PFSK-1 (cell line): Measurements from ENCODE around the gene AIG1.

Experiments
- POLR2AphosphoS5 ChIP-seq: IDR thresholded peaks from 2 replicates; pipeline ENCODE4 v1.6.1; 2012; ENCODE audit warnings: low read depth, mild to moderate bottlenecking, control low read depth, low read length, moderate library complexity
- REST ChIP-seq, 2 experiments: IDR thresholded peaks; 2 replicates each; pipeline versions ENCODE4 v1.6.1 to v1.8.0; 2011 to 2012; ENCODE audit warnings: low read depth in 2 of 2, low read length in 2 of 2, control low read depth in 1 of 2, inconsistent platforms in 1 of 2, mild to moderate bottlenecking in 1 of 2, moderate library complexity in 1 of 2; ENCODE audit not compliant: insufficient read depth in 1 of 2
- SIN3A ChIP-seq: IDR thresholded peaks from 2 replicates; pipeline ENCODE4 v1.6.1; 2012; ENCODE audit warnings: mild to moderate bottlenecking, low read length, moderate library complexity, borderline replicate concordance; ENCODE audit not compliant: insufficient read depth
- TAF1 ChIP-seq: IDR thresholded peaks from 2 replicates; pipeline ENCODE4 v1.6.1; 2012; ENCODE audit warnings: low read length, control low read depth, borderline replicate concordance; ENCODE audit not compliant: insufficient read depth

DNA sequence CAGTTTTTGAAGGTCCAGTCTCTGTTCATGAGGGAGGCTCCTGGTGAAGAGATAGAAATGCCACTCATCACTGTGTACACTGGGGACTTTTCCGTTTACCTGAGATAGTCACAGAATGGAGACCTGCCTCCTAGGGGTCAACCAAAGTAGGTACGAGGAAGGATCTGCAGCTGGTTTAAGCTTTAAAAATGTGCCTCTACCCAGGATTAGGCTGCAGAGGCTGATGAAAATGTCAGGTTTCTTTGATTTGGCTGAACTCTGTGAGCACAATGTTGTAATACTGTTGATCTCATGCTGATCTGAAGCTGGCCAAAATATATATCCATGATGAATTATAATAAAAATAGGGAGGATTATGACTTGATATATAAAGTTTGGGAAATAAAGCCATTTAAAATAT is 207.1 kb downstream of the AIG1 start:
- no peak for TF ChIP-seq POLR2AphosphoS5
- no peak for TF ChIP-seq REST (IDR thresholded peaks at IDR 0.05; ENCODE audit: insufficient read depth in 1 of 2, low read depth in 2 of 2, low read length in 2 of 2)
- TF ChIP-seq TAF1: no peak
- no peak for TF ChIP-seq SIN3A
